GM23338 (cell line): ENCODE data around the gene CRISPLD2.
"Not testable (repeated sequence)": the region's sequence is repeated elsewhere in the genome, so short reads cannot be mapped to it uniquely, and the experiment has no call there.

Experiments used
- CREB1 ChIP-seq: fragments of 250-450 bp; sonication (Bioruptor Pico); IDR thresholded peaks from 2 replicates; pipeline ENCODE4 v1.5.0; 2020; ENCODE audit warnings: low read depth, mild to moderate bottlenecking, moderate library complexity
- CTCF ChIP-seq, 2 experiments: fragments of 200-600 bp in 1 of 2; sonication (generic) in 1 of 2; conservative IDR thresholded peaks; 2 replicates each; pipeline versions ENCODE4 v1.5.1 to v1.6.1; 2016 to 2017; ENCODE audit warnings: antibody characterized with exemption in 2 of 2, low read depth in 2 of 2, mild to moderate bottlenecking in 2 of 2, moderate library complexity in 1 of 2
- ETS1 ChIP-seq: IDR thresholded peaks from 2 replicates; pipeline ENCODE4 v1.6.1; 2016; ENCODE audit warnings: antibody characterized with exemption
- EZH2 ChIP-seq: fragments of 200-600 bp; sonication (generic); IDR thresholded peaks from one replicate; pipeline ENCODE4 v1.8.0; 2017; ENCODE audit warnings: antibody characterized with exemption, mild to moderate bottlenecking, low read depth; ENCODE audit not compliant: unreplicated experiment
- EZH2phosphoT487 ChIP-seq: fragments of 200-600 bp; sonication (generic); IDR thresholded peaks from one replicate; pipeline ENCODE4 v1.8.1; 2018; ENCODE audit warnings: antibody characterized with exemption; ENCODE audit not compliant: unreplicated experiment
- JUNB ChIP-seq: IDR thresholded peaks from one replicate; pipeline ENCODE4 v1.6.1; 2016; ENCODE audit warnings: antibody characterized with exemption; ENCODE audit not compliant: unreplicated experiment
- NANOG ChIP-seq: IDR thresholded peaks from 2 replicates; pipeline ENCODE4 v1.6.1; 2016; ENCODE audit warnings: antibody characterized with exemption, borderline replicate concordance
- POLR2AphosphoS5 ChIP-seq: IDR thresholded peaks from 2 replicates; pipeline ENCODE4 v1.6.1; 2016; ENCODE audit warnings: antibody characterized with exemption, low read depth
- STAT1 ChIP-seq: IDR thresholded peaks from one replicate; pipeline ENCODE4 v1.6.1; 2016; ENCODE audit warnings: antibody characterized with exemption; ENCODE audit not compliant: unreplicated experiment
- ZNF114 ChIP-seq: fragments of 250-450 bp; sonication (Bioruptor Pico); IDR thresholded peaks from 2 replicates; pipeline ENCODE4 v1.5.0; 2020; ENCODE audit warnings: mild to moderate bottlenecking, moderate library complexity
- ZNF331 ChIP-seq: fragments of 250-450 bp; sonication (Bioruptor Pico); IDR thresholded peaks from 2 replicates; pipeline ENCODE4 v1.5.0; 2020; ENCODE audit warnings: low read depth, mild to moderate bottlenecking, moderate library complexity
- TF ChIP-seq, protein P1 (sequence below): IDR thresholded peaks from one replicate; pipeline ENCODE4 v1.6.1; 2018; ENCODE audit warnings: antibody characterized with exemption; ENCODE audit not compliant: unreplicated experiment

DNA sequence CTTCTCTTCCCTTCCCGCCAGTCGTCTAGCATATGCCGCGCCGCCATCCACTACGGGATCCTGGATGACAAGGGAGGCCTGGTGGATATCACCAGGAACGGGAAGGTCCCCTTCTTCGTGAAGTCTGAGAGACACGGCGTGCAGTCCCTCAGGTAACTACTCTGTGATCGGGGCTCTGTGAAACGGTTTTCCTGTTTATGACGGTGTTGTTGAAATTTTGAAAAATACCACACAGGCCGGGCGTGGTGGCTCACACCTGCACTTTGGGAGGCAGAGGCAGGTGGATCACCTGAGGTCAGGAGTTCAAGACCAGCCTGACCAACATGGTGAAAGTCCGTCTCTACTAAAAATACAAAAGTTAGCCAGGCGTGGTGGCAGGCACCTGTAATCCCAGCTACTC lies 53.2 kb downstream of the CRISPLD2 start:
- not testable (repeated sequence) for TF ChIP-seq CTCF (conservative IDR thresholded peaks at IDR 0.05; ENCODE audit: low read depth in 2 of 2); EZH2; ETS1; JUNB; POLR2AphosphoS5; STAT1; CREB1 (CRISPR knock-in tag); EZH2phosphoT487; NANOG; ZNF114 (CRISPR knock-in tag); ZNF331 (CRISPR knock-in tag)
- TF ChIP-seq, protein P1, sequence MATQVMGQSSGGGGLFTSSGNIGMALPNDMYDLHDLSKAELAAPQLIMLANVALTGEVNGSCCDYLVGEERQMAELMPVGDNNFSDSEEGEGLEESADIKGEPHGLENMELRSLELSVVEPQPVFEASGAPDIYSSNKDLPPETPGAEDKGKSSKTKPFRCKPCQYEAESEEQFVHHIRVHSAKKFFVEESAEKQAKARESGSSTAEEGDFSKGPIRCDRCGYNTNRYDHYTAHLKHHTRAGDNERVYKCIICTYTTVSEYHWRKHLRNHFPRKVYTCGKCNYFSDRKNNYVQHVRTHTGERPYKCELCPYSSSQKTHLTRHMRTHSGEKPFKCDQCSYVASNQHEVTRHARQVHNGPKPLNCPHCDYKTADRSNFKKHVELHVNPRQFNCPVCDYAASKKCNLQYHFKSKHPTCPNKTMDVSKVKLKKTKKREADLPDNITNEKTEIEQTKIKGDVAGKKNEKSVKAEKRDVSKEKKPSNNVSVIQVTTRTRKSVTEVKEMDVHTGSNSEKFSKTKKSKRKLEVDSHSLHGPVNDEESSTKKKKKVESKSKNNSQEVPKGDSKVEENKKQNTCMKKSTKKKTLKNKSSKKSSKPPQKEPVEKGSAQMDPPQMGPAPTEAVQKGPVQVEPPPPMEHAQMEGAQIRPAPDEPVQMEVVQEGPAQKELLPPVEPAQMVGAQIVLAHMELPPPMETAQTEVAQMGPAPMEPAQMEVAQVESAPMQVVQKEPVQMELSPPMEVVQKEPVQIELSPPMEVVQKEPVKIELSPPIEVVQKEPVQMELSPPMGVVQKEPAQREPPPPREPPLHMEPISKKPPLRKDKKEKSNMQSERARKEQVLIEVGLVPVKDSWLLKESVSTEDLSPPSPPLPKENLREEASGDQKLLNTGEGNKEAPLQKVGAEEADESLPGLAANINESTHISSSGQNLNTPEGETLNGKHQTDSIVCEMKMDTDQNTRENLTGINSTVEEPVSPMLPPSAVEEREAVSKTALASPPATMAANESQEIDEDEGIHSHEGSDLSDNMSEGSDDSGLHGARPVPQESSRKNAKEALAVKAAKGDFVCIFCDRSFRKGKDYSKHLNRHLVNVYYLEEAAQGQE = not testable (repeated sequence)
